GM12875 (cell line): ENCODE measurements around the gene DHCR7.

ENCODE experiments used
- H3K4me3 ChIP-seq: one replicate; pipeline ENCODE4 v1.5.1; 2011; ENCODE audit warnings: low read depth, low read length, control low read depth
- CTCF ChIP-seq: IDR thresholded peaks from 2 replicates; pipeline ENCODE4 v1.5.1; 2011; ENCODE audit warnings: low read depth, mild to moderate bottlenecking, control low read depth, inconsistent platforms, low read length, moderate library complexity, borderline replicate concordance; ENCODE audit not compliant: insufficient read depth

Gene DHCR7

GRCh38 chr11:71477641-71478527, 29.7 kb upstream of the DHCR7 start:
- no peak for TF ChIP-seq CTCF
- no peak overlapping the region for H3K4me3 ChIP-seq

GRCh38 chr11:71476926-71477640, 28.9 kb upstream of the DHCR7 start:
- no peak for TF ChIP-seq CTCF
- H3K4me3 ChIP-seq, result no peak overlapping the region

GRCh38 chr11:71476031-71476430, 27.8 kb upstream of the DHCR7 start:
- TF ChIP-seq CTCF, result no peak
- H3K4me3 ChIP-seq, result no peak overlapping the region

- no peak for TF ChIP-seq CTCF
- H3K4me3 ChIP-seq, result no peak overlapping the region
Observed at GRCh38 chr11:71474771-71475483, 26.7 kb upstream of the DHCR7 start.

GRCh38 chr11:71474141-71474770, 26.1 kb upstream of the DHCR7 start:
- no peak for TF ChIP-seq CTCF
- H3K4me3 ChIP-seq, result no peak overlapping the region

- H3K4me3 ChIP-seq, result no peak overlapping the region
- TF ChIP-seq CTCF, result no peak
Observed at GRCh38 chr11:71473793-71474080, 25.5 kb upstream of the DHCR7 start.
